NCI-H187 treated with DMSO at 0.1 percent for 48 hours (cell line): ENCODE results near the gene PVALEF.

ENCODE experiments used
- DNase-seq: peaks from one replicate; lab custom pipeline; 2025; lab: John Stamatoyannopoulos, UW

The PVALEF gene

GRCh38 chr17:81182596-81182995 lies 17.3 kb downstream of the PVALEF start:
- no peak for DNase-seq

GRCh38 chr17:81183316-81183715 lies 18.0 kb downstream of the PVALEF start:
- no peak for DNase-seq

- no peak for DNase-seq
These were observed 18.5 kb downstream of the PVALEF start for GRCh38 chr17:81183807-81184206.

GRCh38 chr17:81184555-81184954 lies 19.2 kb downstream of the PVALEF start:
- DNase-seq = no peak

- no peak for DNase-seq
These were observed 20.9 kb downstream of the PVALEF start for GRCh38 chr17:81186203-81186602.

- DNase-seq = no peak
These were observed 21.8 kb downstream of the PVALEF start for GRCh38 chr17:81187120-81187519.

- DNase-seq = no peak
These were observed 22.5 kb downstream of the PVALEF start for GRCh38 chr17:81187586-81188490.

- no peak for DNase-seq
These were observed 23.2 kb downstream of the PVALEF start for GRCh38 chr17:81188491-81188840.

- no peak for DNase-seq
These were observed 23.7 kb downstream of the PVALEF start for GRCh38 chr17:81189016-81189415.

GRCh38 chr17:81189670-81190530 lies 24.6 kb downstream of the PVALEF start:
- no peak for DNase-seq

- DNase-seq = no peak
These were observed 25.3 kb downstream of the PVALEF start for GRCh38 chr17:81190591-81190990.

- no peak for DNase-seq
These were observed 25.8 kb downstream of the PVALEF start for GRCh38 chr17:81191116-81191515.

- DNase-seq = no peak
These were observed 26.3 kb downstream of the PVALEF start for GRCh38 chr17:81191646-81192045.

GRCh38 chr17:81192386-81193050 lies 27.2 kb downstream of the PVALEF start:
- DNase-seq = no peak

GRCh38 chr17:81193051-81193410 lies 27.7 kb downstream of the PVALEF start:
- DNase-seq = no peak

GRCh38 chr17:81193470-81194224 lies 28.3 kb downstream of the PVALEF start:
- no peak for DNase-seq

- DNase-seq = no peak
These were observed 29.0 kb downstream of the PVALEF start for GRCh38 chr17:81194225-81194760.

GRCh38 chr17:81194941-81195901 lies 29.9 kb downstream of the PVALEF start:
- DNase-seq = no peak

GRCh38 chr17:81195941-81196495 lies 30.7 kb downstream of the PVALEF start:
- DNase-seq = no peak
